Measurements from ENCODE around the gene POU4F2.
"Not testable (repeated sequence)": the region's sequence is repeated elsewhere in the genome, so short reads cannot be mapped to it uniquely, and the experiment has no call there.

Gene POU4F2

DNA sequence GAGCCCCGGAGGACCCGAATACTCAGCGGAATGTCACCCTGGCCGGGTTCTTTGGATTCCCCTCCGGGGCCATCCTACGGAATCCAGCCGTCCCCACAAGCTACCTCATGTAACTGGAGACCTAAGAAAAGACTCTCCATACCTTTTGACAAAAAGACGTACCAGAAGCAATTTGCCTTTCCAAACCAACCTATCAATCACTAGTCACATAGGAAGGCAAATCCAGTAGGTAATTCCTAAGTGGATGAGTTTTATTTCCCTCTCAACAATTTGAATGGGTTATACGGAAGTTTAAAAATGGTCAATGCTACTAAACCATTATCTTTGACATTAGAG, 16.8 kb downstream of the POU4F2 start:
- no peak for DNase-seq (ENCODE audit: low read depth)

DNA sequence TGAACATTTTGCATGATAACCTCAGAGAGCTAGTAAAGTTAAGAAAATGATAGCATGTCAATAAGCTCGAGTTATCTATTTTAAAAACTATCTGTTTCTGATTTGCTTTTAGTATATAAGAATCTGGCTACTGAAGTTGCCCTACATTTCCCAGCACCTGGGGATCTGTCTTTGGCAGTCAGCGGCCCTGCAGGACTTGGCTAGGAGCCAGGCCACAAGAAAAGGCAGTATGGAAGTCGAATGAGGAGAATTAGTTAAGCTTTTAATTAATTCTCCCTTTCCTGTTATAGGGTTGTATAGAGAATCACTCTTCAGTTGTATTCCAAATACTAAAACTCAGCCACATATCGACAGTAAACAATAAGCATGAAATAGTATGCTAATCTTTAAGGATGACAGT, 22.7 kb downstream of the POU4F2 start:
- DNase-seq (ENCODE audit: low read depth): no peak

DNA sequence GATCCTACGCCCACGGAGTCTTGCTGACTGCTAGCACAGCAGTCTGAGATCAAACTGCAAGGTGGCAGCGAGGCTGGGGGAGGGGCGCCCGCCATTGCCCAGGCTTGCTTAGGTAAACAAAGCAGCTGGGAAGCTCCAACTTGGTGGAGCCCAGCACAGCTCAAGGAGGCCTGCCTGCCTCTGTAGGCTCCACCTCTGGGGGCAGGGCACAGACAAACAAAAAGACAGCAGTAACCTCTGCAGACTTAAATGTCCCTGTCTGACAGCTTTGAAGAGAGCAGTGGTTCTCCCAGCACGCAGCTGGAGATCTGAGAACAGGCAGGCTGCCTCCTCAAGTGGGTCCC, 25.2 kb downstream of the POU4F2 start:
- DNase-seq (ENCODE audit: low read depth): not testable (repeated sequence)

DNA sequence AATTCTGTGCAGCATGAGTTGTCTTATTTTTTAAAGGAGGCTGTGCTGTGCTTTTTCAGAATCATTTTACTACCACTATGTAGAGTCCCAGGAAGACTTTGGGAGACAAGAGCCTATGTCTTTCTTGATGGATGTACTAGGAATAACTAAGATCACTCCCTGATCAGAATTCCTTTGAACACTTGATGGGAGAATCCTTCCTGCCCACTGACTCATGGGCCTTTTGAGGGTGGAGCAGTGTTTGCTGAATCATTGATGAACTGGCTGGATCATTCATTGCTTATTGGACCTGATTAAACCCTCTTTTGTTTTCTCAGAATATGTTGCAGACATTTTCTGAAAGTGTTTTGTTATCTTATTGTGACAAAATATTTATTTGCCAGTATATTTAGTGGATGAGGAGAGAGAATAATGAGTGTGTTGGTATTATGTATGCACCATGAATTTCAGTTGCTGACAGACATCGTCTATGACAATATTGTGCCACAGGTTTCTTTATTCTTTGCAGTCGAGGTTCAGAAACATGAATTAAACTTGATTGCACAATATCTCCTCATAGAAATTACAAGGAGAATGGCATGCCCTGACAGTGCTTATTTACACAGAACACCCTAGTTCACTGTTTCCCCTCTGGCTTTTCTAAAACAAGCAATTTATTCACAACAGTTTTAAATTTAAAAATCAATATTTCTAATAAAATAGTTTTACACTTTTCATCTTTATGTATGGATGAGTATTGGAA, 36.3 kb downstream of the POU4F2 start:
- DNase-seq (ENCODE audit: low read depth): no peak
